ENCODE data around the gene CARD19. TPM values are rescaled to one million over a fixed set of nuclear protein-coding genes. Genes with fewer than 3 reads are reported as not detected.

CARD19 gene
- total and polyA plus RNA-seq, 9 of the 15 experiments (the other 6 are each of a cell fraction or from before 2014, with no cell fraction given), result 0.90 to 34.9 (median 14.6) TPM

DNA sequence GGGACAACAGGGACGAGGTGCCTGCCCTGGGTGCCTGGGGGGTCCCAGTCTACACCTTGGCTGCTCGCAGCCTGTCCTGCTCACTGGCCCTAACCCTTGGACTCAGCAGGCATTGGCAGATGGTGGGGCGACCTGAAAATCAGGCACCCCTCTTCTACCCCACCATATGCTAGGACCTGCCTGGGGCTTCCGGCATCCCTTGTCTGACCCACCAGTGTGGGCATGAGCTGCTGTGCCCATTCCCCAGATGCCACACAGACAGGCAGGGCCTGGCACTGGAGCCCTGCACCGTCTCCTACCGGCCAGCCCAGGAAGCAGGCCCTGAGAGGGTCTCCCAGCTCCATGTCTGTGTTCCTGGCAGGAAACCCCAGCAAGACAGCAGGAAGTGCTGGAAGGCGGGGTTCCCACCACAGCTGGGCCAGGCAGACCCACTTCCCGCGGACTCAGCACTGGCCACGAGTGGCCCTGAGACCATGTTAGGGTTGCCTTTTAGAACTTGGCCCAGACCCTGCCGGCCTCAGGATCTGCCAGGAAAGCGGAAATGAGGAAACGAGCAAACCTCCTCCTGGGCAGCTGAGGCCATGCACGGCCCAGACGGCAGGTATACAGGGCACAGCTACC is 35.0 kb downstream of the CARD19 start (continued):
- TF ChIP-seq ARID3A (IDR thresholded peaks at IDR 0.05; ENCODE audit: borderline replicate concordance, low read depth, low read length) (no peak), FOXP1 (CRISPR knock-in tag; IDR thresholded peaks at IDR 0.05) (no peak), TBP (optimal IDR thresholded peaks at IDR 0.05; ENCODE audit: low read depth, low read length) (no peak), ZFX (CRISPR knock-in tag; IDR thresholded peaks at IDR 0.05) (no peak)
- TF ChIP-seq, protein P1, sequence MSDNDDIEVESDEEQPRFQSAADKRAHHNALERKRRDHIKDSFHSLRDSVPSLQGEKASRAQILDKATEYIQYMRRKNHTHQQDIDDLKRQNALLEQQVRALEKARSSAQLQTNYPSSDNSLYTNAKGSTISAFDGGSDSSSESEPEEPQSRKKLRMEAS (CRISPR knock-in tag; IDR thresholded peaks at IDR 0.05), result no peak

DNA sequence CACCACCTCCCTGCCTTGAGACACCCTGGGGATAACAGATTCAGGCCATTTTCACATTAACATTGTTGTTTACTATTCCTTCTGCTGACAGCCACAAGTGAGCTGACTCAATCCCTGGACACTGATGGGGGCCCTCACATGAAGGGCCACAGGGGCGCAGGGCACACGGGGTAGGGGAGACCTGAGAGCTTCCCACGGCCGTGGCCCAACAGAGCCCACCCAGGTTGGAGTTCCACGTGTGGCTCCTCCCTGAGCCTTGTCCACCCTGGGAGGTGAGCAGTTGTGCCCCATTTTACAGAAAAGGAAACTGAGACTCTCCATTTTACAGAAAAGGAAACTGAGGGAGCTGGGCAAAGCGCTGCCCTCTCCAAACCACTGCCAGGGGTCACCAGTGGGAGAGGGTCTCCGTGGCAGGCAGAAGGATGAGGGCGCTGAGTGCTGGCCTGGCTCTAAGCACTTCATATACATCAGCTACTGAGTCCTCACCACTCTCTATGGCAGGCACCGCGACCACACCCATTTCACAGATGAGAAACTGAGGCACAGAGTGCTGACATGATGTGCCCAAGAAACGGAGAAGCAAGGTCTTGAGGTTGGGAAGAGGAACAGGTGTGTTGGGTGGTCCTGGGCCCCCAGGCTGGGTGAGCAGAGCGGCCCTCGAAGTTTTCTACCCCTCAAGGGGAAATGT is 35.7 kb downstream of the CARD19 start:
- no peak overlapping the region for H3K4me3 ChIP-seq
- H3K9me3 ChIP-seq (replicated peaks; ENCODE audit: control insufficient read depth, insufficient read depth, low read depth, low read length), result no peaks in the 10 kb centered on the region
- H3K36me3 ChIP-seq (ENCODE audit: control insufficient read depth, insufficient read depth, low read length), result no peaks in the 10 kb centered on the region
- H2AFZ ChIP-seq (ENCODE audit: low read depth, low read length), result no peak overlapping the region
- no peaks in the 10 kb centered on the region for H4K20me1 ChIP-seq (replicated peaks; ENCODE audit: control insufficient read depth, insufficient read depth, low read length)
- intact Hi-C loops (cut with micrococcal nuclease) (no loop called here), in situ Hi-C loops (cut with MboI) (no loop called here)
- CTCF ChIA-PET (ENCODE audit: low intra/inter-chr PET ratio), result no interaction called here
- H3K9ac ChIP-seq (ENCODE audit: insufficient read depth in 1 of 2, low read depth in 2 of 2, low read length in 2 of 2), result no peak overlapping the region
- no peak for FAIRE-seq
- H3K9me1 ChIP-seq (ENCODE audit: control insufficient read depth, insufficient read depth, low read length), result no peaks in the 10 kb centered on the region
- H3K27ac ChIP-seq (ENCODE audit: extremely low read depth, low read depth, low read length), result no peak overlapping the region
- H3K4me1 ChIP-seq (replicated peaks in 1 of 2; ENCODE audit: control insufficient read depth in 2 of 2, insufficient read depth in 2 of 2, low read length in 2 of 2), result peaks cover 16 to 65% of the 10 kb centered on the region in 2 experiments
- DNase-seq (ENCODE audit: extremely low read depth in 1 of 4, low spot score in 3 of 4), result no peak
- no peak for ATAC-seq
- 76% methylated on average over 12 of the region's 13 CpGs for WGBS (ENCODE audit: insufficient coverage, low coverage, missing lambda C conversion rate)
- BruUV-seq (replicated peaks), result no TSS peak
- H3K79me2 ChIP-seq (ENCODE audit: control insufficient read depth, insufficient read depth, low read length), result no peaks in the 10 kb centered on the region; the same call in 2 of the 3 replicates
- H3K4me2 ChIP-seq (ENCODE audit: insufficient read depth, low read length), result no peak overlapping the region
- peaks cover 0 to under 1% of the 10 kb centered on the region in 2 experiments; a peak in 2 of 5 replicates for H3K27me3 ChIP-seq (ENCODE audit: control insufficient read depth in 2 of 2, insufficient read depth in 2 of 2, low read length in 2 of 2)
- POLR2A ChIA-PET, result interaction anchor here (1.3 to 1.5 kb wide), 2 partner anchors 11 to 15 kb away, joined by 3 to 5 read pairs; no protein-coding TSS in a partner anchor
- TF ChIP-seq STAG1 (CRISPR knock-in tag; IDR thresholded peaks at IDR 0.05; ENCODE audit: borderline replicate concordance) (no peak), HDAC2 (IDR thresholded peaks at IDR 0.05) (peak; percentile 29; the same call in 1 of the 2 replicates), CHAMP1 (IDR thresholded peaks at IDR 0.05) (no peak), DACH1 (IDR thresholded peaks at IDR 0.05; ENCODE audit: partially characterized antibody) (no peak), JUND (IDR thresholded peaks at IDR 0.05; ENCODE audit: borderline replicate concordance, low read depth, low read length) (no peak), JUND (tag; IDR thresholded peaks at IDR 0.05; ENCODE audit: borderline replicate concordance, low read depth, low read length) (no peak), ZNF143 (CRISPR knock-in tag; IDR thresholded peaks at IDR 0.05) (no peak), KDM1A (IDR thresholded peaks at IDR 0.05) (0 out of 4 replicates have a peak, but pooled peaks of 1 of the 2 experiments have one; percentile 19), KLF1 (tag; IDR thresholded peaks at IDR 0.05) (no peak), ADNP (tag; IDR thresholded peaks at IDR 0.05) (peak; percentile 45; the same call in 1 of the 2 replicates)

All from K562 (cell line).